ENCODE measurements around the gene KCNJ4.

Gene KCNJ4

GRCh38 chr22:38436629-38437395 is 18.2 kb downstream of the KCNJ4 start:
- no peak overlapping the region for H3K4me3 ChIP-seq (ENCODE audit: low read depth in 1 of 2, low read length in 1 of 2)
- H3K27ac ChIP-seq: no peak overlapping the region
- no peaks in the 10 kb centered on the region for H3K36me3 ChIP-seq
- H3K4me1 ChIP-seq (ENCODE audit: control insufficient read depth in 1 of 2, insufficient read depth in 1 of 2, low read depth in 1 of 2, low read length in 1 of 2): no peaks in the 10 kb centered on the region
- no peaks in the 10 kb centered on the region for H3K9me3 ChIP-seq
- no peak for TF ChIP-seq CTCF (IDR thresholded peaks at IDR 0.05)
- H3K27me3 ChIP-seq: peaks cover 36% of the 10 kb centered on the region

- Histone ChIP-seq H3K4me1 (ENCODE audit: control insufficient read depth in 1 of 2, insufficient read depth in 1 of 2, low read depth in 1 of 2, low read length in 1 of 2) (no peaks in the 10 kb centered on the region), H3K27me3 (peaks cover 27% of the 10 kb centered on the region), H3K4me3 (ENCODE audit: low read depth in 1 of 2, low read length in 1 of 2) (no peak overlapping the region), H3K27ac (no peak overlapping the region), H3K36me3 (no peaks in the 10 kb centered on the region), H3K9me3 (no peaks in the 10 kb centered on the region)
- TF ChIP-seq CTCF (IDR thresholded peaks at IDR 0.05): no peak
These were observed 19.0 kb downstream of the KCNJ4 start for GRCh38 chr22:38435965-38436364.

- no peaks in the 10 kb centered on the region for H3K9me3 ChIP-seq
- no peaks in the 10 kb centered on the region for H3K36me3 ChIP-seq
- peaks cover 19% of the 10 kb centered on the region for H3K27me3 ChIP-seq
- H3K27ac ChIP-seq: no peak overlapping the region
- TF ChIP-seq CTCF (IDR thresholded peaks at IDR 0.05): no peak
- H3K4me3 ChIP-seq (ENCODE audit: low read depth in 1 of 2, low read length in 1 of 2): no peak overlapping the region
- no peaks in the 10 kb centered on the region for H3K4me1 ChIP-seq (ENCODE audit: control insufficient read depth in 1 of 2, insufficient read depth in 1 of 2, low read depth in 1 of 2, low read length in 1 of 2)
These were observed 20.0 kb downstream of the KCNJ4 start for GRCh38 chr22:38435010-38435409.

GRCh38 chr22:38433871-38434270 is 21.1 kb downstream of the KCNJ4 start:
- no peak overlapping the region for H3K4me3 ChIP-seq (ENCODE audit: low read depth in 1 of 2, low read length in 1 of 2)
- peaks cover 19% of the 10 kb centered on the region for H3K27me3 ChIP-seq
- TF ChIP-seq CTCF (IDR thresholded peaks at IDR 0.05): no peak
- no peaks in the 10 kb centered on the region for H3K36me3 ChIP-seq
- H3K27ac ChIP-seq: no peak overlapping the region
- H3K9me3 ChIP-seq: no peaks in the 10 kb centered on the region
- H3K4me1 ChIP-seq (ENCODE audit: control insufficient read depth in 1 of 2, insufficient read depth in 1 of 2, low read depth in 1 of 2, low read length in 1 of 2): no peaks in the 10 kb centered on the region

- no peaks in the 10 kb centered on the region for H3K9me3 ChIP-seq
- peaks cover 19% of the 10 kb centered on the region for H3K27me3 ChIP-seq
- H3K36me3 ChIP-seq: no peaks in the 10 kb centered on the region
- H3K4me3 ChIP-seq (ENCODE audit: low read depth in 1 of 2, low read length in 1 of 2): no peak overlapping the region
- no peak overlapping the region for H3K27ac ChIP-seq
- TF ChIP-seq CTCF (IDR thresholded peaks at IDR 0.05): no peak
- no peaks in the 10 kb centered on the region for H3K4me1 ChIP-seq (ENCODE audit: control insufficient read depth in 1 of 2, insufficient read depth in 1 of 2, low read depth in 1 of 2, low read length in 1 of 2)
These were observed 22.7 kb downstream of the KCNJ4 start for GRCh38 chr22:38432264-38432663.
